H9 (cell line): ENCODE data around the gene C2orf42. TPM values are rescaled to one million over a fixed set of nuclear protein-coding genes. Genes with fewer than 3 reads are reported as not detected.

Experiments used
- DNase-seq: peaks from one replicate; pipeline ENCODE4 v3.0.0-alpha.2; 2017
- H2AFZ ChIP-seq: one replicate; pipeline ENCODE4 v1.6.1; 2013; ENCODE audit warnings: mild to moderate bottlenecking, low read length, control low read depth, moderate library complexity
- H2AK5ac ChIP-seq: 2 replicates; pipeline ENCODE4 v1.6.1; 2013; ENCODE audit warnings: low read length, control low read depth, mixed read lengths; ENCODE audit not compliant: insufficient read length
- H2BK120ac ChIP-seq: one replicate; pipeline ENCODE4 v1.6.1; 2013; ENCODE audit warnings: low read depth, mild to moderate bottlenecking, low read length, control low read depth, inconsistent platforms; ENCODE audit not compliant: poor library complexity, severe bottlenecking
- H2BK12ac ChIP-seq: 2 replicates; pipeline ENCODE4 v1.6.1; 2013; ENCODE audit warnings: low read length, control low read depth, mixed read lengths, low read depth; ENCODE audit not compliant: insufficient read length
- H2BK15ac ChIP-seq: 2 replicates; pipeline ENCODE4 v1.6.1; 2013; ENCODE audit warnings: low read depth, low read length, control low read depth
- H2BK20ac ChIP-seq: one replicate; pipeline ENCODE4 v1.6.1; 2013; ENCODE audit warnings: low read depth, mild to moderate bottlenecking, low read length, control low read depth, inconsistent platforms; ENCODE audit not compliant: poor library complexity, severe bottlenecking
- H2BK5ac ChIP-seq: 2 replicates; pipeline ENCODE4 v1.6.1; 2013; ENCODE audit warnings: low read length, control low read depth, mixed read lengths; ENCODE audit not compliant: insufficient read length
- H3K14ac ChIP-seq: 2 replicates; pipeline ENCODE4 v1.6.1; 2013; ENCODE audit warnings: low read length, control low read depth; ENCODE audit not compliant: insufficient read depth
- H3K18ac ChIP-seq: 2 replicates; pipeline ENCODE4 v1.6.1; 2013; ENCODE audit warnings: low read depth, mild to moderate bottlenecking, mixed read lengths, low read length, control low read depth; ENCODE audit not compliant: insufficient read length
- H3K23ac ChIP-seq: 2 replicates; pipeline ENCODE4 v1.6.1; 2013; ENCODE audit warnings: low read length, control low read depth, mixed read lengths, low read depth; ENCODE audit not compliant: insufficient read length
- H3K23me2 ChIP-seq: 2 replicates; pipeline ENCODE4 v1.6.1; 2013; ENCODE audit warnings: low read depth, mild to moderate bottlenecking, mixed read lengths, low read length, control low read depth; ENCODE audit not compliant: insufficient read length, poor library complexity, severe bottlenecking
- H3K27ac ChIP-seq: 2 replicates; pipeline ENCODE4 v1.5.1; 2013; ENCODE audit warnings: low read length, control low read depth, mixed read lengths, low read depth; ENCODE audit not compliant: insufficient read length
- H3K27me3 ChIP-seq: 2 replicates; pipeline ENCODE4 v1.6.1; 2013; ENCODE audit warnings: low read length, control low read depth, inconsistent platforms; ENCODE audit not compliant: insufficient read depth
- H3K4ac ChIP-seq: 2 replicates; pipeline ENCODE4 v1.6.1; 2013; ENCODE audit warnings: low read depth, mild to moderate bottlenecking, control low read depth, inconsistent platforms, low read length, moderate library complexity
- H3K4me1 ChIP-seq: 2 replicates; pipeline ENCODE4 v1.6.1; 2013; ENCODE audit warnings: low read length, control low read depth, inconsistent platforms; ENCODE audit not compliant: insufficient read depth
- H3K4me2 ChIP-seq: 2 replicates; pipeline ENCODE4 v1.6.1; 2013; ENCODE audit warnings: low read length, control low read depth, mixed read lengths; ENCODE audit not compliant: insufficient read length, insufficient read depth
- H3K56ac ChIP-seq: 2 replicates; pipeline ENCODE4 v1.6.1; 2013; ENCODE audit warnings: low read depth, mild to moderate bottlenecking, mixed read lengths, low read length, control low read depth; ENCODE audit not compliant: insufficient read length
- H3K79me1 ChIP-seq: 2 replicates; pipeline ENCODE4 v1.6.1; 2013; ENCODE audit warnings: low read depth, mild to moderate bottlenecking, moderate library complexity, low read length, control low read depth, inconsistent platforms; ENCODE audit not compliant: insufficient read depth, poor library complexity, severe bottlenecking
- H3K79me2 ChIP-seq: 2 replicates; pipeline ENCODE4 v1.6.1; 2013; ENCODE audit warnings: low read length, control low read depth, inconsistent platforms; ENCODE audit not compliant: insufficient read depth
- H3K9ac ChIP-seq: 2 replicates; pipeline ENCODE4 v1.6.1; 2013; ENCODE audit warnings: low read length, control low read depth, mixed read lengths; ENCODE audit not compliant: insufficient read length; ENCODE audit errors: extremely low read depth
- H3K9me3 ChIP-seq: one replicate; pipeline ENCODE4 v1.6.1; 2013; ENCODE audit warnings: low read depth, low read length, inconsistent platforms; ENCODE audit not compliant: control insufficient read depth
- H3T11ph ChIP-seq: one replicate; pipeline ENCODE4 v1.6.1; 2013; ENCODE audit warnings: mild to moderate bottlenecking, low read length, control low read depth, inconsistent platforms
- H4K20me1 ChIP-seq: one replicate; pipeline ENCODE4 v1.6.1; 2013; ENCODE audit not compliant: control insufficient read depth, insufficient read length, insufficient read depth
- H4K5ac ChIP-seq: 2 replicates; pipeline ENCODE4 v1.6.1; 2013; ENCODE audit warnings: low read depth, mild to moderate bottlenecking, mixed read lengths, low read length, control low read depth; ENCODE audit not compliant: insufficient read length
- H4K8ac ChIP-seq: replicated peaks from 2 replicates; pipeline ENCODE4 v1.6.1; 2013; ENCODE audit warnings: low read length, control low read depth, mixed read lengths, low read depth; ENCODE audit not compliant: insufficient read length
- H4K91ac ChIP-seq: 2 replicates; pipeline ENCODE4 v1.6.1; 2013; ENCODE audit warnings: low read depth, mild to moderate bottlenecking, moderate library complexity, mixed read lengths, low read length, control low read depth; ENCODE audit not compliant: insufficient read length
- H3K27ac Mint-ChIP-seq, 3 experiments: 2 replicates in 2 of 3; 3 replicates in 1 of 3; pipeline ENCODE4 v1.8.0; 2020 to 2021; ENCODE audit warnings: mixed read lengths in 3 of 3, mild to moderate bottlenecking in 1 of 3, moderate library complexity in 1 of 3
- H3K27me3 Mint-ChIP-seq: 2 replicates; pipeline ENCODE4 v1.8.0; 2021; ENCODE audit warnings: low read depth, mild to moderate bottlenecking, moderate library complexity, mixed read lengths
- H3K36me3 Mint-ChIP-seq, 3 experiments: 2 replicates in 2 of 3; 3 replicates in 1 of 3; pipeline ENCODE4 v1.8.0; 2020 to 2021; ENCODE audit warnings: low read depth in 3 of 3, mixed read lengths in 3 of 3; ENCODE audit not compliant: insufficient read depth in 1 of 3
- H3K4me1 Mint-ChIP-seq, 2 experiments: 2 replicates each; pipeline ENCODE4 v1.8.0; 2020; ENCODE audit warnings: mixed read lengths in 2 of 2
- H3K4me3 Mint-ChIP-seq, 2 experiments: 2 replicates in 1 of 2; 3 replicates in 1 of 2; pipeline ENCODE4 v1.8.0; 2020 to 2021; ENCODE audit warnings: mild to moderate bottlenecking in 2 of 2, mixed read lengths in 2 of 2, moderate library complexity in 1 of 2
- H3K9me3 Mint-ChIP-seq, 2 experiments: 2 replicates in 1 of 2; 3 replicates in 1 of 2; pipeline ENCODE4 v1.8.0; 2020; ENCODE audit warnings: mild to moderate bottlenecking in 2 of 2, mixed read lengths in 2 of 2, moderate library complexity in 1 of 2
- CTCF ChIP-seq: fragments of 200-600 bp; sonication (generic); conservative IDR thresholded peaks from 3 replicates; pipeline ENCODE4 v1.8.0; 2021; ENCODE audit warnings: antibody characterized with exemption, mild to moderate bottlenecking
- WGBS: extraction: QIAGEN DNeasy Blood & Tissue Kit; methylation state at CpG from one replicate; pipeline ENCODE4 v1.1.7; 2013; ENCODE audit warnings: missing lambda C conversion rate, low lambda C conversion rate, mixed read lengths; ENCODE audit not compliant: insufficient read length; ENCODE audit errors: extremely low coverage; 5-methylcytosine and 5-hydroxymethylcytosine counted together
- total RNA-seq: library from RNA; stranded (reverse); gene quantifications from 2 replicates; pipeline ENCODE4 v1.2.1, GENCODE V29; 2021

The C2orf42 gene
- total RNA-seq, 1 experiment from 2014 or later, result 19.0 TPM

DNA sequence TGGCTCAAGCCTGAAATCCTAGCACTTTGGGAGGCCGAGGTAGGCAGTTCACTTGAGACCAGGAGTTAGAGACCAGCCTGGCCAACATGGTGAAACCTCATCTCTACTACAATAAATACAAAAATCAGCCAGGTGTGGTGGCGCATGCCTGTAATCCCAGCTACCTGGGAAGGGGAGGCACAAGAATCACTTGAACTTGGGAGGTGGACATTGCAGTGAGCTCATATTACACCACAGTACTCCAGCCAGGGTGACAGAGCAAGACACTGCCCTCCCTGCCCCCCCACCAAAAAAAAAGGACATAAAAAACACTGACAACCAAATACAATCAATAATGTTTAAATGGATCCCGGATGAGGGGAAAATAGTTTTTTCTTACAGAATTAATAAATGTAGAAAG is 49.8 kb upstream of the C2orf42 start:
- no peak overlapping the region for H4K8ac ChIP-seq
- H3K23me2 ChIP-seq, result no peaks in the 10 kb centered on the region
- H3K56ac ChIP-seq, result no peak overlapping the region
- H3K79me2 ChIP-seq, result peaks cover 57% of the 10 kb centered on the region; the same call in 1 of the 2 replicates
- H3K79me1 ChIP-seq, result peaks cover 4% of the 10 kb centered on the region
- H3K27me3 ChIP-seq, result no peaks in the 10 kb centered on the region
- H2BK12ac ChIP-seq, result no peak overlapping the region
- H3K23ac ChIP-seq, result no peak overlapping the region
- peaks cover 3% of the 10 kb centered on the region; the same call in 1 of the 2 replicates for H3K4me1 ChIP-seq
- no peak overlapping the region for H2BK20ac ChIP-seq
- H2BK5ac ChIP-seq, result no peak overlapping the region
- no peak overlapping the region for H4K91ac ChIP-seq
- no peak overlapping the region for H3K4me2 ChIP-seq
- H3K4me1 Mint-ChIP-seq, result peaks cover 29 to 35% of the 10 kb centered on the region in 2 experiments
- H2BK120ac ChIP-seq, result no peak overlapping the region
- H3K9me3 Mint-ChIP-seq, result peaks cover 0 to 4% of the 10 kb centered on the region in 2 experiments; a peak in 2 of 5 replicates
- no CpG with 5 or more reads among the region's 3 CpGs for WGBS
- no peak overlapping the region for H3K27ac ChIP-seq
- H3K18ac ChIP-seq, result no peak overlapping the region
- H3K4ac ChIP-seq, result no peak overlapping the region
- no peak overlapping the region for H3K14ac ChIP-seq
- TF ChIP-seq CTCF, result no peak
- H3K27ac Mint-ChIP-seq, result no peak overlapping the region; a peak in 1 of 7 replicates
- no peak overlapping the region for H2AFZ ChIP-seq
- no peaks in the 10 kb centered on the region for H3K9me3 ChIP-seq
- H3K4me3 Mint-ChIP-seq, result no peak overlapping the region
- H2AK5ac ChIP-seq, result no peak overlapping the region
- H2BK15ac ChIP-seq, result no peak overlapping the region
- no peaks in the 10 kb centered on the region for H3K27me3 Mint-ChIP-seq
- no peak overlapping the region for H3K9ac ChIP-seq
- H3K36me3 Mint-ChIP-seq, result peaks cover 20 to 52% (median 51%) of the 10 kb centered on the region in 3 experiments
- no peak for DNase-seq
- no peaks in the 10 kb centered on the region for H4K20me1 ChIP-seq
- H4K5ac ChIP-seq, result no peak overlapping the region
- H3T11ph ChIP-seq, result no peak overlapping the region
